Germinal center (tissue), 1 donor: ENCODE measurements around the gene YARS1.

ENCODE experiments used
- DNase-seq: peaks from one replicate; pipeline ENCODE4 v3.0.0; 2012; ENCODE audit warnings: mixed read lengths, low spot score

YARS1 gene

DNA sequence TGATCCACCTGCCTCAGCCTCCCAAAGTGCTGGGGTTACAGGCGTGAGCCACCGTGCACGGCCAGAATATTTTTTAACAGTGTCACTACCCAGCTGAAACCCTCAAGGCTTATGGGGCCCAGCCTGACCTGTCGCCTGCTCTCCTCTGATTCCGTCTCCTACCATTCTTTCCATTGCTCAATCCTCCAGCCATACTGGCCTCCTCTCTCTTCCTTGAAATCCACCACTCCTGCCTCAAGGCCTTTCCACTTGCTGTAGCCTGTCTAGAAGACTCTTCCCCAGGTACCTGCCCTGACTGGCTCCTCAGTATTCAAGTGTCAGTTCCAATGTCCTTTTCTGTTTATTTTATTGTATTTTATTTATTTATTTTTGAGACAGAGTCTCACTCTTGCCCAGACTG lies 53.9 kb downstream of the YARS1 start:
- DNase-seq: no peak

- DNase-seq: no peak
Measured at GRCh38 chr1:32761936-32762335, 55.2 kb downstream of the YARS1 start.

DNA sequence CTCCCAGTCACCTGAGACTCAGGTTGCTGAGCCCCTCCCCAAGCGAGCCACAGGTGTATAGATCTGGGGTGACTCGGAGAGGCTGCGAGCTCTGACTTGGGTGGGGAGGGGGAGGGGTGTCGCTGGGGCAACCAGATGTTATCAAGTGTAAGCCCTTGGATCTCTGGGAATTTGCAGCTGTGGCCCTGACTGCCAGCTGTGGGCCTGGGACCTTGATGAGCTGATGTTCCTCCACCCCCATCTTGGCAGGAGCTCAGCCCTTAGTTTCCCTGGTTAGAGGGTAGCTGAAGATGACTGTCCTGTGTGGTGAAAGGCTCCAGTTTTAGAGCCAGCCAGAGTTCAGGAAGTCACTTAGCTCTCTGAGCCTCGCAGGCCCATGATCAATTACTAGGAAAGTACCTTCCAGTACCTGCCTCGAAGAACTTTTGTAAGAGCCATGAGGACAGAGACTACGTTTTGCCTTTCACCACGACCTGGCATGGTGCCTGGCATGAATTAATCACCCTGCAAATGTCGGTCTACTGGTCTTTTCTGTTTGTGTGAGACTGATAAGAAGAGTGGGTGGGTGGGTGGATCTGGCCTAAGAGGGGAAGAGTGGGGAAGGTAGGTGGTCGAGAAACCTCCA lies 55.8 kb downstream of the YARS1 start:
- no peak for DNase-seq

DNA sequence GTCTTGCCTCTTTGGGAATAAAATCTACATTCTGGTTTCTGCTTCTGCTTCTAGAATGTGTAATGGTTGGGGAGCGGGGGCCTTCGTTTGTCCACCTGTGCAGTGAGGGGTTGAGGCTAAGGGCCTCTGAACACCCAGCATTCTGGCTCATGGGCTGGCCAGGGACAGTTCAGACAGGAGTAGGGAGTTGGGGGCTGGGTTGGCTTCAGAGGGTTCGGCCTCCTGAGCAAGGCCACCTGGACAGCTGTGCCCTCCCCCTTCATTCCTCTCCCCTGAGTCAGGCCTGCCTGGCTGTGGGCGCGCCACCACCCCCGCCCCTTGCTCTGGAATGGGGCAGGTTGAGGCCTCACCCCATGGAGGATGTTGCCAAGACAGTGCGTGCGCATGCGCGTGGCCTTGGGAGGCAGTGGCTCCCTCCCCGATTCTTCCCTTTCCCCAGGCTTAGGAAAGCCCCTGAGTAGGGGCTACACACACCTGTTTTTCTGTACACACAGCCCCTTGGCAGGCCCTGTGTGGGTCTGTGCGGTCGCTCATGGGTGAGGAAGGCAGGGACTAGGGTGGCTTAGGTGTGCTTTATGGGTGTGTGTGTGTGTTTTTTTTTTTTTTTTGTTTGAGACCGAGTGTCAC lies 57.0 kb downstream of the YARS1 start:
- DNase-seq: no peak

DNA sequence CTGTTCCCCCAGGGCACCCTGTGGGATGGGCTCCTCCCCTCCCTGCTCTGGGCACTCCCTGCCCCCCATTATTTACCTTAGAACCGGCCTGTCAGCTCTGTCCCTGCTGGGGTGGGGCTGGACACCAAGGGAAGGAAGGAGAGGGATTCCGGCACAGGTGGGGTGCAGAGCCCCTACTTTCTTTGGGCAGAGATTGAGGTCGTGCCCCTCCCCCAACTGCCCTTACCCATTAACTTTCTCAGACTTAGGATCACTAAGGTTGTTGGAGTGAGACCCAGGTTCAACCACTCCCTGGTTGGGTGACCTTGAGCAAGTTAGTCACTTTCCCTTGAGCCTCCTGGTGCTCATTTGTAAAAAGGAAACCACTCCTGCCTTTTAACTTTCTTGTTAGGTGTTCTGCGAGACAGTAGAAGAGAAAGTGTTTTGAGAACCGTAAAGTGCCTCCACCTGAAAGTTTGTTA lies 57.6 kb downstream of the YARS1 start:
- no peak for DNase-seq

DNA sequence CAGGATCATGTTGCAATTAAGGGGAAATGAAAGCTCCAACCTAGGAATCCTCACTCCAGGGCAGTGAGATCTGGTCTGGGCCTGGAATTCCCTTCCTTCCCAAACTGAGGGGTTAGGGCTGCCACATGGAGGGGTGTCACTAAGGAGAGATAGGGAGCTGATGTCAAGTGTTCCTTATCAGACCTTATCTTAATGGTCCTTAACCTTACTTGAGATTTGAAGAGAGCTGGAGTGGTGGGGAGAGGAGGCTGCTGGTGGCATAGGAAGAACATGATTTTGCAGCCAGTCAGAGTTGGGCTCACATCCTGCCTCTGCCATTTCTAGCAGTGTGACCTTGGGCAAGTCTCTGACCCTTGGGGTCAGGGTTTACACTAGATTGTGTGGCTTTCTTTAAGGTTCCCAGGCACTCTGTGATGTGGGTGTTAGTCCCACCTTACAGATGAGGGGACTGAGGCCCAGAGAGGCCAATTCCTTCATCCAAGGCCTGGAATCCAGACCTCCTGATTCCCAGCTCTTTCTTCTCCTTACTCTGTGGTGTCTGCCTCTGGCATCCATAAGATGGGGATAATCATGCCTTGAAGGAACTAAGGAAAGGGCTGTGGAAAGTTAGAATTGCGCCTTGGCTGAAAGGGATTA lies 58.2 kb downstream of the YARS1 start:
- DNase-seq: no peak

GRCh38 chr1:32758177-32758794 lies 58.9 kb downstream of the YARS1 start:
- no peak for DNase-seq

GRCh38 chr1:32757213-32757895 lies 59.8 kb downstream of the YARS1 start:
- no peak for DNase-seq

DNA sequence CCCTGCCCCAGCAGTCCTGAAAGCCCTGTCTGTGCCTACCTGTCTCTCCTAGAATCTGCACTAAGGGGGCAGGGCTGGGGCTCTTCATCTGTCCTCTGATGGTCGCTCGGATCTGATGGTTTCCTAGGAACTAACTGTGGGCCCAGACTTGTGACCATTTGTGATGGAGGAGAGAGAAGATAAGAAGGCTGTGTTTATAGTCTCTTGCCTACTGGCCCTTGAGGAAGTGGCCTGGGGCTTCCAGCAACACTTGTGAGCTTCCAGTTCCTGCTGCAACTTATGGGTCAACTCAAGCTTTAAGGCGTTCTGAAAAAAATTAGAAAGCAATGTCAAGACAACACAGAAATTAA lies 61.4 kb downstream of the YARS1 start:
- DNase-seq: no peak

DNA sequence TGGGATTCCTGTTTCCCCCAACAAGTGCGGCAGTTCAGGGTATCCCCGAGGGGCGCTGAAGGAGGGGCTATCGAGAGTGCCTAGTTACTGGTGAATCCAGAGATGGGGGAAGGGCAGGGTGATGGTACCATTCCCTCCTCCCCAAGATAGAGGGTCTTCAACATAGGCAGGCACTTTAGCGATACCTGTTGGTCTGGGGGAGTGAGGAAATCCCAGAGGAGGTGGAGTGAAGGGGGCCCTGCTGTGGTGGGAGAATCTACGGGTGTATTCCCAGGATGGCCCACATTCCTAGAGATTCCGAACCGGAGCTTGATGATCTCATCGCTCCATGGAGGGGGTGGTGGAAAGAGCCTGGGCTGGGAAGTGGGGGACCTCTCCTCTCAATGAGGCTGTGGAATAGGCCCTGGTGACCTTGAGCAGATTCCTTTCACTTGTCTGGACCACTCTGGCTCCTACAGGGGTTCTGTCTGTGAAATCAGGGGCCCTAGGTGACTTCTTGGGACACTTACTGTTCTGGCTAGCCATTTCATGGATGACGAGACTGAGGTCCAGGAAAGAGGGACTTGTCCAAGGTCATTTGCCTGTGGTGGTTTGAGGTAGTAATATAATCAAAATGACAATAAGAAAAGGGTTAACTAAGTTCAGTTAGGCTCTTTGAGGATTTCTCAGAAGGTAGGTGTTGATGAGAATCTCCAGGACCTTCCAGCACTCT lies 61.9 kb downstream of the YARS1 start:
- no peak for DNase-seq

DNA sequence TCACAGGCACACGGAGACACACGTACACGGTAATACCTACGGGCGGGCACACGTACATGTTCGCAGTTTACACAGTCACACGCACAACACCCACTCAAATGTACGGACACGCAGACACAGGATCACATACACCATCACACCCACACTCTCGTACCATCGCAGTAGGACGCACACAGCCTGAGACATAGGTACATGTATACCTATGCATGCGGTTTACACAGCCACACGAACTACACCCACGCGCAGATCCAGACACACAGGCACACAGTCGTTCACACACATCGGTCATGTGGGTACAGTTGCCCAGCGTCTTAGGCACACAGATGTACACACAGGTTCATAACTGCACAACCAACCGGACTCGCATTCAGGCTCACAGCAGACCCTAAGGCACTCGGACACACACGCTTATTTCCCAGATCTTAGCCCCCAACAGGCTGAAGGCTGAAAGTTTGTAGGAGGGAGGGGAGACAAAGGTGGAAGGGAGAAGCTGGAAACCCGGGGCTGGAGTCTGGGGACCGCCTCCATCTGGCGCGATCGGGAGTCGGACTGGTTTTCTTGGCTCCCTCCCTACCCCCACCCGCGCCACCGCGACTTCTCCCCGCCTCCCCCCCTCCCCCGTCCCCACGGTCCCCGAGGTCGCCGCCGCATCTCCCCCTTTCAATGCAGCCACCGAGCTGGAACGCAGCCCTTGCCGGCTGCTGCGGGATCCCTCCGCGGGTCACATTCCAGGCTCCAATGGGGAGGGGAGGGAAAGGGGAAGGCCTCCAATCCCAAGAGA lies 62.7 kb downstream of the YARS1 start:
- peak; percentile 29 for DNase-seq

DNA sequence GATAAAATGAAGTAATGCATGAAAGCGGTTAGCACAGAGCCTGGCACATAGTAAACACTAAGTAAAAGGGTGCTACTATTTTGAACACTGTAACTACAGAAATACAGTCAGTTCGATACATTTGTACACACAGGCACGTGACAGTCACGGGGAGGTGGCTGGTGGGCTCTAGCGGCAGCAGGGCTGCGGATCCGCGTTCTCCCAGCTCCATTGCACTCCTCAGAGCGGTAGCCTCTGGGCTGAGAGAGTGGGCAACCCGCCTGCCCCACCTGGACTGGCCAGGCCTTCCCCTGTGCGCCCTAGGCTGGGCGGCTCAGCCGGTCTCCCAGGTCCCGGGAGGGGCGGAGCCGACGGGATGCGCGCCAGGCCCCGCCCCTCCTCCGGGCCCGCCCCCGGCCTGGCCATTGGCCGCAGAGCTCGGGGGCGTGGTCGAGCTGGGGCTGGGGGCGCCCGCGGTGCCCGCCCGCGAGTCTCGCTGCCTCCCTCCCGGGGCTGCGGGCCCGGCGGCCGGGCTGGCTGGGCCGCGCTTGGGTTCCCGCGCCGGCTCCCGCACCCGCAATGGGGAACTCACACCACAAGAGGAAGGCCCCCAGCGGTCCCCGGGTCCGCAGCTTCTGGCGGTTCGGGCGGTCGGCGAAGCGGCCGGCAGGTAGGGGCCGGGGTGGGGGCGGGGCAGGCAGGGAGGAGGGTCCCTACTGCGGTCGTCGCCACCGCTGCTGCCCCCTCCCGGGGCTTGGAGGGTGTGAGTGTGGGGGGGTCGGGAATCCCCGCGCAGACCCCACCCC lies 63.4 kb downstream of the YARS1 start:
- DNase-seq: peak; percentile 95

GRCh38 chr1:32749771-32750170 lies 67.4 kb downstream of the YARS1 start:
- no peak for DNase-seq

DNA sequence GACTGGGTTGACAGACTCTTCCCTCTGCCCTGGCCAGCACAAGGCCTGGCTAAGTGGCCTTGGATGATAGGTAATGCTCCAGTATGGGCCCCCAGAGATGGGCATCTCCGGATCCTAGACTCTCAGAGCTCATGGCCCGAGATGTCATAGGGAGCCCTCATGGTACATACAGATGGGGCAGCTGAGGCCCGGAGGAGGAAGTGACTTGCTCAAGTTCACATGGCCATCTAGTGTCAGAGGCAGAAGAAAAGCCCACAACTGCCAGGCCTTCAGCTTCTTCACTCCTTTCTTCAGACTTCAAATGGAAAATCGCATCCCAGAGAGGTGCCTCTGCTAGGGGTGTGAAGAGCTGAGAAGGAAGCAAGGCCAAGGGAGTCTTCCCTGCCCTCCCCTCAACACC lies 67.8 kb downstream of the YARS1 start:
- DNase-seq: no peak

DNA sequence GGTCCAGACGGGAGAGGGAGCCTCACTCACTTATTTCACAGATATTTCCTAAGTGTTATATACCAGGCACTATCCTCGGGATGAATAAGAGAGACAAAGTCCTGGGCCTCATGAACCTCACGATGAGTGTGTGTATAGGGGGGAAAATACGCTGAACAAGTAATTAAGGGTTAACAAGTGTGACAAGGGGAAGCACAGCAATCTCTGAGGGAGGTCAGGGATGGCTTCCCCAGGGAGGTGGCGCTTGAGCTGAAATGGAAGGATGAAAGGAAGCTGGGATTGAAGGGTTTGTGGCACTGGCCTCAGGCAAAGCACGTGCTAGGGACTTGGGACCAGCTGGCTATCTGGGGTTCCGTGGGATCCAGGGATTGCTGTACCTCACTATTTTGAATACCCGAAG lies 68.2 kb downstream of the YARS1 start:
- DNase-seq: no peak

DNA sequence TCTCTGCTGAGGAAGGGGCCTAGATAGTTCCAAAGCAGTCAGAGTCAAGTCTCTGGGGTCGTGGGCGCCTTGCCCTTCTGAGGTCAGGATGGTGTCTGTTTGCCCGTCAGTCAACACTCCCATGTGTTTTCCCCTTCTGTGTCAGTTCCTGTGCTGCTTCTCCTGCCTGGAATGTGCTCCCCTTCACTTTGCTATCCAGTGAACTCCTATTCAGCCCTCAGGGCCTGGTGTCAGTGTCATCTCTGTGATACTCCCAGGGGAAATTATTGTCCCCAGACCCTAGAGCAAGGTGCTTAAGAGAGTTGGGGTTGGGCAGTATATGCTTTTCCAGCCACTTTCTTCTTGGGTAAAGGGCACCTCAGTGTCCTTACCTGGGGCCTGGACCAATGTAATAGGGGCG lies 68.8 kb downstream of the YARS1 start:
- no peak for DNase-seq

DNA sequence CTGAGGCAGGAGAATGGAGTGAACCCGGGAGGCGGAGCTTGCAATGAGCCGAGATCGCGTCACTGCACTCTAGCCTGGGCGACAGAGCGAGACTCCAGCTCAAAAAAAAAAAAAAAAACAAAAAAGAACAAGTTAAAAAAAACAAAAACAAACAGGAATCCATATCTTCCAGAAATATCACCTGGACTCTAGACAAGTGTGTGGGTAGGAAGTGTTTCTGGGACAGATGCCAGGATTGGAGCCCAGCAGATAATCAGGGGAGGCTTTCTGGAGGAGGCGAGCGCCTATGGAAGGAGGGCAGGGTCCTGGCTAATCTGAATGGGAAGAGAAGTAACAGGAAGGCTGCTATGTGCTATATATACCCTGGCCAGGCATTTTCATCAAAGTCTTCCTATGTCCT lies 71.0 kb downstream of the YARS1 start:
- no peak for DNase-seq

DNA sequence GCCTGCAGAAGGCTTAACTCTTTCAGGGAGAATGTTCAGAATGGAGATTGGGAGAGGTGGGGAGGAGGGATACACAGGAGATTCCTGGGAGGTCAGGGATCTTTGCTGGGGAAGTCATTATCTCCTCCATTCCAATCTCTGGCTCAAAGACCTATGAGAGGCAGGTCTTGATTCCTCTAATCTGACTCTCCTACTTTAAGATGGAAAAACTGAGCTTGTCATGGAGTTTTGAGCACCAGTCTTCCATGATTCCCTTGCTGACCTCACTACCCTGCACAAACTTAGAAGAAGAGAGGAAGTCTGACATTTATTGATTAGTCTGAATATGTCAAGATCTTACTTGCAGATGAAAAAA lies 73.1 kb downstream of the YARS1 start:
- DNase-seq: no peak

- DNase-seq: no peak
Measured at GRCh38 chr1:32743380-32744070, 73.6 kb downstream of the YARS1 start.

DNA sequence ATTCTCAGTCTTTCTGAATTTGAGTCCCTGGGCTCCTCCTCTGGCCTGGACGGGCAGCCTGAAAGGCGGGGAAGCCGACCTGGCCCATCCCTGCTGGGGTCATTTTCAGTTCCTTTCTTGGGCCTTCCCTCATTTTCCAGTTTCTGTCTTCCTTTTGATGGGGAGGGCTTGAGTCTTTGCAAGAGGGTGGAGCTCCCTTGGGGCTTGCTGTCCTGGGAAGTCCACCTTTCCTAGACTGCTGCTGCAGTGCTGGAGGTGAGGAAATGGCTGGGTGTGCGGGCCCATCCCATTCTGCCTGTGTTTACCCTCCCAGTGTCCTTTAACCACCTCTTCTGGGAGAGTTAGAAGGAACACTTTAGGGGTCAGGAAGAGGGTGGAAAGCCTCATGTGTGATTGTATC lies 74.2 kb downstream of the YARS1 start:
- DNase-seq: no peak
